ENCODE measurements around the gene CLDN8.

DNA sequence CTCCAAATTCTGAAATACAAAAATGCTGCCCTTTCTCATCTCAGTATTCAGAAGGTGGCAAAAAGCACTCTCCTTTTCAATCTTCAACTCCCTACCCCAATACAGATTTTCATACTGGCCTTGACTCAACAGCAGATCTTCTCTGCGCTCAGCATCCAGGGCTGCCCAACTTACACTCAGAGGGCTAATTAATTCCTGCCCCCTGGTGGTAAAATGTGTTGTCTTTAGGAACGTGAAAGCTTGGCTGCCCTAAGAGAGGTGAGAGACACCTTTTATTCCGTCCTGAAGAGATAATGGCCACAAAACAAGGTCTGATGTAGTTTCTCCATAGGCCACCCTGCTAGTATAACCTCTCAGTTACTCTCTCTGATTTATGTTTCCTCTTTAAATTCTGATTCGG is 41.9 kb upstream of the CLDN8 start:
- TF ChIP-seq, protein P1, sequence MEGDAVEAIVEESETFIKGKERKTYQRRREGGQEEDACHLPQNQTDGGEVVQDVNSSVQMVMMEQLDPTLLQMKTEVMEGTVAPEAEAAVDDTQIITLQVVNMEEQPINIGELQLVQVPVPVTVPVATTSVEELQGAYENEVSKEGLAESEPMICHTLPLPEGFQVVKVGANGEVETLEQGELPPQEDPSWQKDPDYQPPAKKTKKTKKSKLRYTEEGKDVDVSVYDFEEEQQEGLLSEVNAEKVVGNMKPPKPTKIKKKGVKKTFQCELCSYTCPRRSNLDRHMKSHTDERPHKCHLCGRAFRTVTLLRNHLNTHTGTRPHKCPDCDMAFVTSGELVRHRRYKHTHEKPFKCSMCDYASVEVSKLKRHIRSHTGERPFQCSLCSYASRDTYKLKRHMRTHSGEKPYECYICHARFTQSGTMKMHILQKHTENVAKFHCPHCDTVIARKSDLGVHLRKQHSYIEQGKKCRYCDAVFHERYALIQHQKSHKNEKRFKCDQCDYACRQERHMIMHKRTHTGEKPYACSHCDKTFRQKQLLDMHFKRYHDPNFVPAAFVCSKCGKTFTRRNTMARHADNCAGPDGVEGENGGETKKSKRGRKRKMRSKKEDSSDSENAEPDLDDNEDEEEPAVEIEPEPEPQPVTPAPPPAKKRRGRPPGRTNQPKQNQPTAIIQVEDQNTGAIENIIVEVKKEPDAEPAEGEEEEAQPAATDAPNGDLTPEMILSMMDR (IDR thresholded peaks at IDR 0.05), result no peak
- TF ChIP-seq POLR2A (IDR thresholded peaks at IDR 0.05) (no peak), POLR2AphosphoS5 (IDR thresholded peaks at IDR 0.05; ENCODE audit: insufficient read depth in 1 of 2, low read depth in 1 of 2) (no peak)
